GM12878 (cell line): Measurements from ENCODE around the gene ALX4. TPM values are rescaled to one million over a fixed set of nuclear protein-coding genes. Genes with fewer than 3 reads are reported as not detected.

Source experiments
- HDAC2 ChIP-seq: fragments of 200-600 bp; sonication (generic); IDR thresholded peaks from 2 replicates; pipeline ENCODE4 v1.6.1; 2017
- MYB ChIP-seq: fragments of 150-350 bp; IDR thresholded peaks from 2 replicates; pipeline ENCODE4 v1.6.1; 2014; ENCODE audit warnings: mild to moderate bottlenecking, low read depth, low read length, borderline replicate concordance
- RAD21 ChIP-seq: IDR thresholded peaks from 2 replicates; pipeline ENCODE4 v1.6.1; 2011; ENCODE audit warnings: mild to moderate bottlenecking, low read depth, low read length, moderate library complexity; ENCODE audit not compliant: insufficient read depth
- polyA plus RNA-seq, 11 experiments: library from polyadenylated mRNA; depleted of rRNA in 4 of 11; unstranded in 6 of 11; stranded (reverse) in 5 of 11; fragments of >200 nt; fragmentation: Nextera tagmentation in 4 of 11; fragmentation: Illumina TruSeq in 1 of 11; extraction: Ambion mirVana in 4 of 11; extraction: Trizol in 1 of 11; gene quantifications; 1 replicate in 1 of 11; 2 replicates in 10 of 11; pipeline versions ENCODE4 v1.2.1 to v1.2.3, GENCODE V29; 2011 to 2016; ENCODE audit warnings: inconsistent platforms in 2 of 11, missing spikeins in 2 of 11, low read depth in 1 of 11
- total RNA-seq, 4 experiments: library from RNA; depleted of rRNA in 3 of 4; stranded (reverse); fragments of >200 nt in 3 of 4; fragmentation: Illumina TruSeq in 1 of 4; extraction: Trizol in 1 of 4; gene quantifications; 2 replicates each; pipeline versions ENCODE4 v1.2.1 to v1.2.3, GENCODE V29; 2013 to 2021
- TF ChIP-seq, protein P1 (sequence below): fragments of 450-650 bp; IDR thresholded peaks from 2 replicates; pipeline ENCODE4 v1.6.1; 2017; ENCODE audit warnings: antibody characterized with exemption, mild to moderate bottlenecking, moderate library complexity
- TF ChIP-seq, protein P2 (sequence below): fragments of 450-650 bp; IDR thresholded peaks from 2 replicates; pipeline ENCODE4 v1.6.1; 2017; ENCODE audit warnings: mild to moderate bottlenecking, moderate library complexity

The ALX4 gene
- total and polyA plus RNA-seq, 10 of the 15 experiments (the other 5 are each of a cell fraction or from before 2014, with no cell fraction given) = not detected

- TF ChIP-seq MYB = no peak
- no peak for TF ChIP-seq RAD21
- TF ChIP-seq, protein P1, sequence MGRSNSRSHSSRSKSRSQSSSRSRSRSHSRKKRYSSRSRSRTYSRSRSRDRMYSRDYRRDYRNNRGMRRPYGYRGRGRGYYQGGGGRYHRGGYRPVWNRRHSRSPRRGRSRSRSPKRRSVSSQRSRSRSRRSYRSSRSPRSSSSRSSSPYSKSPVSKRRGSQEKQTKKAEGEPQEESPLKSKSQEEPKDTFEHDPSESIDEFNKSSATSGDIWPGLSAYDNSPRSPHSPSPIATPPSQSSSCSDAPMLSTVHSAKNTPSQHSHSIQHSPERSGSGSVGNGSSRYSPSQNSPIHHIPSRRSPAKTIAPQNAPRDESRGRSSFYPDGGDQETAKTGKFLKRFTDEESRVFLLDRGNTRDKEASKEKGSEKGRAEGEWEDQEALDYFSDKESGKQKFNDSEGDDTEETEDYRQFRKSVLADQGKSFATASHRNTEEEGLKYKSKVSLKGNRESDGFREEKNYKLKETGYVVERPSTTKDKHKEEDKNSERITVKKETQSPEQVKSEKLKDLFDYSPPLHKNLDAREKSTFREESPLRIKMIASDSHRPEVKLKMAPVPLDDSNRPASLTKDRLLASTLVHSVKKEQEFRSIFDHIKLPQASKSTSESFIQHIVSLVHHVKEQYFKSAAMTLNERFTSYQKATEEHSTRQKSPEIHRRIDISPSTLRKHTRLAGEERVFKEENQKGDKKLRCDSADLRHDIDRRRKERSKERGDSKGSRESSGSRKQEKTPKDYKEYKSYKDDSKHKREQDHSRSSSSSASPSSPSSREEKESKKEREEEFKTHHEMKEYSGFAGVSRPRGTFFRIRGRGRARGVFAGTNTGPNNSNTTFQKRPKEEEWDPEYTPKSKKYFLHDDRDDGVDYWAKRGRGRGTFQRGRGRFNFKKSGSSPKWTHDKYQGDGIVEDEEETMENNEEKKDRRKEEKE = no peak
- TF ChIP-seq HDAC2 = no peak
- TF ChIP-seq, protein P2, sequence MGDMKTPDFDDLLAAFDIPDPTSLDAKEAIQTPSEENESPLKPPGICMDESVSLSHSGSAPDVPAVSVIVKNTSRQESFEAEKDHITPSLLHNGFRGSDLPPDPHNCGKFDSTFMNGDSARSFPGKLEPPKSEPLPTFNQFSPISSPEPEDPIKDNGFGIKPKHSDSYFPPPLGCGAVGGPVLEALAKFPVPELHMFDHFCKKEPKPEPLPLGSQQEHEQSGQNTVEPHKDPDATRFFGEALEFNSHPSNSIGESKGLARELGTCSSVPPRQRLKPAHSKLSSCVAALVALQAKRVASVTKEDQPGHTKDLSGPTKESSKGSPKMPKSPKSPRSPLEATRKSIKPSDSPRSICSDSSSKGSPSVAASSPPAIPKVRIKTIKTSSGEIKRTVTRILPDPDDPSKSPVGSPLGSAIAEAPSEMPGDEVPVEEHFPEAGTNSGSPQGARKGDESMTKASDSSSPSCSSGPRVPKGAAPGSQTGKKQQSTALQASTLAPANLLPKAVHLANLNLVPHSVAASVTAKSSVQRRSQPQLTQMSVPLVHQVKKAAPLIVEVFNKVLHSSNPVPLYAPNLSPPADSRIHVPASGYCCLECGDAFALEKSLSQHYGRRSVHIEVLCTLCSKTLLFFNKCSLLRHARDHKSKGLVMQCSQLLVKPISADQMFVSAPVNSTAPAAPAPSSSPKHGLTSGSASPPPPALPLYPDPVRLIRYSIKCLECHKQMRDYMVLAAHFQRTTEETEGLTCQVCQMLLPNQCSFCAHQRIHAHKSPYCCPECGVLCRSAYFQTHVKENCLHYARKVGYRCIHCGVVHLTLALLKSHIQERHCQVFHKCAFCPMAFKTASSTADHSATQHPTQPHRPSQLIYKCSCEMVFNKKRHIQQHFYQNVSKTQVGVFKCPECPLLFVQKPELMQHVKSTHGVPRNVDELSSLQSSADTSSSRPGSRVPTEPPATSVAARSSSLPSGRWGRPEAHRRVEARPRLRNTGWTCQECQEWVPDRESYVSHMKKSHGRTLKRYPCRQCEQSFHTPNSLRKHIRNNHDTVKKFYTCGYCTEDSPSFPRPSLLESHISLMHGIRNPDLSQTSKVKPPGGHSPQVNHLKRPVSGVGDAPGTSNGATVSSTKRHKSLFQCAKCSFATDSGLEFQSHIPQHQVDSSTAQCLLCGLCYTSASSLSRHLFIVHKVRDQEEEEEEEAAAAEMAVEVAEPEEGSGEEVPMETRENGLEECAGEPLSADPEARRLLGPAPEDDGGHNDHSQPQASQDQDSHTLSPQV = no peak
Measured at GRCh38 chr11:44306918-44307244, 3.1 kb downstream of the ALX4 start (continued).
